ENCODE measurements around the gene RAD52.

RAD52 gene

DNA sequence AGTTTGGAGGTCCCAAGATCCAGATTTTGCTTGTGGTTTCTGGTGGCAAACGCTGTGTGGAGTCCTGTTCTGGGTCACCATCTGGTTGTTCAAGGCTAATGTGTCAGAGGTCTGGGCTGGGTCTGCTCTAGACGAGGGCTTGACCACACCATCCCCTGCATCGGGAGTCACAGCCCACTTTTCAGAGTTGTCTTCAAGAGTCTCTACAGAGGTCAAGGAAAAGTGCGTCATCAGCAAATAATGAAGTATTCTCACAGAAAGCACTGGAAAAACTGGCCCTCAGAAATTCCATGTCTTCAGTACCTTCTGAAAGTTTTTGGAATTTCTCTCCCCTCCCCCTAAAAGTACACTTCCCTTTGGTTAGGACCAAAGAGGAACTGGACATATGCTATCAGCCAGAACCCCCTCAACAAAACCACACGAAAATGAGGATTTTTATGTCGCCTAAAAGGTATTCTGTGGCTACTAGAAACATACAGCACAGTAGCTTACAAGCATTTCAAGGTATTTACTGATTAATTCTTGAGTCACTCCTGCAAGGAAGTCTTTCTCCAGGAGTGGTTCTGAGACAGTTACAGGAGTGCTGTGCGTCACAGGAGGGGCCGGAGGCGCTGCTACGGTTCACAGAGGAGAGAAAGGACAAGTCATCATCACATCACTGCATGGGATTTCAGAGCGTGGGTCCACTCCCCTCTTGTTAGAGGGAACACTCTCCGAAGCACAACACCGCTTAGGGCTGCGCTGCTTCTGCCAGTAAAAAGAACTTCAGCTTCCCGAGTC lies 35.4 kb downstream of the RAD52 start:
- Mint-ChIP-seq H3K9me3 (no peaks in the 10 kb centered on the region), H3K27me3 (ENCODE audit: low read depth) (no peaks in the 10 kb centered on the region), H3K27ac (no peak overlapping the region), H3K36me3 (ENCODE audit: low read depth) (peaks cover 47% of the 10 kb centered on the region), H3K4me1 (ENCODE audit: low read depth) (peaks cover 18% of the 10 kb centered on the region), H3K4me3 (no peak overlapping the region)

- H3K36me3 Mint-ChIP-seq (ENCODE audit: low read depth): peaks cover 46% of the 10 kb centered on the region
These were observed 36.8 kb downstream of the RAD52 start for GRCh38 chr12:912466-913235.

DNA sequence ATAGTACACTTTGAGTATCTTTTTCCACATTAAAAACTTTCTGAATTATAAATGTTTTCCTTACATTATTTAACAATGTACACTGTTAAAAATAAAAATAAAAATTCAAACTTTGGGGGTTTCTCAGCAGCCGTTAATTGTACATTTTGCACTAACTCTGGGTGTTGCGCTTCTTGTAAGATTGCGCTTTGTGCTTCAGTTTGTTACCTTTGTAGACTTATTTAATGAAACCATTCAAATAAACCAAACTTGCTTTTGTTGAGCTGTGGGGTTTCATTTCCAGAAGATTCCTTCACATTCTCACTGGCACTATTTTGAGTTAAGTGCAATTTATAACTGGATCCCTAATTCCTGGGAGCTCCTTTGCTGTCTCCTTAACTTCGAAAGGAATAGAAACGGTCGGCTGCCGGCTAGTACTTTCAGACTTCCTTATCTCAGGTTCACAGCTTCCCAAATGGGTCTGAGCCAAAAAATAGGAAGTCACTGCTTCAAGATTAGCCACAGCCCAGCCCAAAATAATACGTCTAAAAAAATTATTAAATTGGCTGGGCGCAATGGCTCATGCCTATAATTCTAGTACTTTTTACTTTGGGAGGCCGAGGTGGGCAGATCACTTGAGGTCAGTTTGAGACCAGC lies 38.2 kb downstream of the RAD52 start:
- Mint-ChIP-seq H3K9me3 (no peaks in the 10 kb centered on the region), H3K4me3 (no peak overlapping the region), H3K36me3 (ENCODE audit: low read depth) (peaks cover 44% of the 10 kb centered on the region), H3K4me1 (ENCODE audit: low read depth) (peaks cover 15% of the 10 kb centered on the region), H3K27me3 (ENCODE audit: low read depth) (no peaks in the 10 kb centered on the region), H3K27ac (no peak overlapping the region)

More at GRCh38 chr12:912466-913235, 36.8 kb downstream of the RAD52 start:
- no peak overlapping the region for H3K27ac Mint-ChIP-seq
- peaks cover 18% of the 10 kb centered on the region for H3K4me1 Mint-ChIP-seq (ENCODE audit: low read depth)
- no peaks in the 10 kb centered on the region for H3K9me3 Mint-ChIP-seq
- H3K4me3 Mint-ChIP-seq: no peak overlapping the region
- H3K27me3 Mint-ChIP-seq (ENCODE audit: low read depth): no peaks in the 10 kb centered on the region

GRCh38 chr12:910416-910815 lies 39.1 kb downstream of the RAD52 start:
- no peak overlapping the region for H3K27ac Mint-ChIP-seq
- peaks cover 49% of the 10 kb centered on the region for H3K36me3 Mint-ChIP-seq (ENCODE audit: low read depth)
- H3K27me3 Mint-ChIP-seq (ENCODE audit: low read depth): no peaks in the 10 kb centered on the region
- H3K4me3 Mint-ChIP-seq: no peak overlapping the region
- peaks cover 21% of the 10 kb centered on the region for H3K4me1 Mint-ChIP-seq (ENCODE audit: low read depth)
- no peaks in the 10 kb centered on the region for H3K9me3 Mint-ChIP-seq

DNA sequence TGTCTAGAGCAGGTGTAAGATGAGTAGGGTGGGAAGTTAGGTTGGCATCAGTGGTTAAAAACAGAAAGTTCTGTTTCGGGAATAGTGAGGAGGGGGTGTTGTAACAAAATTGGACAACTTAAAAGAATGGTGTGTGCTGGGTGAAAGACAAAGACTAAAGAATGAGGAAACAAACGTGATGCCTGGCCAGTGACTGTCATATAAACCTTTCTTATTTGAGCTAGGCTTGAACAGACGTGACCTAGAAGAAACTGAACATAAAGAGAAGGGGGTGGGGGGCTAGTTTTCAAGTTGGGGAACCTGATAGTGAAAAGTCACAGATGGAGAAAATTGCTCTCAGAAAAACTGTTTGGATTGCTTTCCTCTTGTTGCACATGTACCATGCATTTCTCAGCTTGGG lies 39.6 kb downstream of the RAD52 start:
- H3K4me3 Mint-ChIP-seq: no peak overlapping the region
- H3K4me1 Mint-ChIP-seq (ENCODE audit: low read depth): peaks cover 18% of the 10 kb centered on the region
- no peaks in the 10 kb centered on the region for H3K27me3 Mint-ChIP-seq (ENCODE audit: low read depth)
- no peak overlapping the region for H3K27ac Mint-ChIP-seq
- peaks cover 47% of the 10 kb centered on the region for H3K36me3 Mint-ChIP-seq (ENCODE audit: low read depth)
- no peaks in the 10 kb centered on the region for H3K9me3 Mint-ChIP-seq

DNA sequence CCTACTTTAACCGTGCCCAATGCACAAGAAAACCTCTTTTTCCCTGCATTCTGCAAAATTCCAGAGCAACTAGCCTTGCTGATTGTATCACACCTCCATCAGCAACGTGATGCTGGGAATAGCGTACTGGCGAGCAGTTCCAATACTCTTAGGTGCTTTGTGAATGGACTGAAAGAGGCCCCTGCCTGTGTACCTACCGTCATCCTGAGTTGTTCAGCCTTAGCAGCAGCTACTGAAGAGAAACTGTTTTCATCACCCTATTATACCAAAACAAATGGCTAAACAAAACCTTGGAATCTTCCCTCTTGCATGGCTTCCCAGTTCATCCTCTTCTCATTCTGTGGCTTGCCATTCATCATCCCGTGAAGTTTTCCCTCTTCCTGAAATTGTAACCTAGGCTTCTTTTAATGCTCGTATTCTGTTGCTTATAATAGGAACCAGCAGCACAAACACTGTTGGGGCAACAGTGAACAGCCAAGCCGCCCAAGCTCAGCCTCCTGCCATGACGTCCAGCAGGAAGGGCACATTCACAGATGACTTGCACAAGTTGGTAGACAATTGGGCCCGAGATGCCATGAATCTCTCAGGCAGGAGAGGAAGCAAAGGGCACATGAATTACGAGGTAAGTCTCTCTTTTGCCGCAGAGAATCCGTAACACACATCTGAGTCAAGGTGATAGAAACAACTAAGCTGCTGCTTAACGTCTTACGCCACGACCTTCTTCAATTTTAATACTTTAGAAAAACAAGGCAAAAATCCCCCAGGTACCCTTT lies 41.9 kb downstream of the RAD52 start:
- Mint-ChIP-seq H3K27ac (no peak overlapping the region), H3K4me1 (ENCODE audit: low read depth) (peaks cover 26% of the 10 kb centered on the region), H3K9me3 (no peaks in the 10 kb centered on the region), H3K36me3 (ENCODE audit: low read depth) (peaks cover 54% of the 10 kb centered on the region), H3K4me3 (no peak overlapping the region), H3K27me3 (ENCODE audit: low read depth) (no peaks in the 10 kb centered on the region)

- H3K27me3 Mint-ChIP-seq (ENCODE audit: low read depth): no peaks in the 10 kb centered on the region
- H3K36me3 Mint-ChIP-seq (ENCODE audit: low read depth): peaks cover 61% of the 10 kb centered on the region
These were observed 43.4 kb downstream of the RAD52 start for GRCh38 chr12:906062-906585.

DNA sequence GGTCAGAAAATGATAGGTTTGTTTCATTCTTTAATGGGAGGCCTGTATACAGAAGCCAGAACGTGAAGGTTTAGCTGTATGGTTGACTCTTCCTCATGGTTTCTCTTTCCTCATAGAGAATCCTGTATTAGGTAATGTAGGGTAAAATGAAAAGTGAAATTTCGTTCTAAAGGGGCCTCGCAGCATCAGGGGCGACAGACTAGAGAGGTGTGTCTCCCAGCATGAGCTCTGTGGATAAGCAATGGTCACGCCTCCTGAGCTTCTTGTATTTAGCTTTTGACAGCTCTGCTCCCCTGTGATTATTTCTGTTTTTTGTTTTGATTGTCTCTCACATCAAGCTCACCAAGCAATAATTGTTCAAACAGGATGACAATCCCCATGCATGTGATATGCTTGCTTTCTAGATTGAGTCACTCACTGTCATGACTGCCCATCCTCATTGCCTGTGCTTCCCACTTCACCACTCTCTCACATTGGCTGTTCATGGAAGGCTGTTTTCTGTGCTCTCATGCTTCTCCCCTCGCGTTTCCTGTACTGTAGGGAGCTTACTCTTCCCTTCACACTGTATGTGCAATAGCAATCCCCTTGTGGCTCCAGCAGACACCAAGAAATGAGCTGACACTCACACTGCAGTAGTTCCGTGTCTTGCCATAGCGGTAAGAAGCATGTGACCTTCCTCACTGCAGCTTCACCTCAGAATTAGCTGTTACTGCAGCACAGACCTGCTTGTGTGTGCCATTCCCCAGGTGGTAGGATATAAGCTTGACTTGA lies 44.0 kb downstream of the RAD52 start:
- no peaks in the 10 kb centered on the region for H3K27me3 Mint-ChIP-seq (ENCODE audit: low read depth)
- peaks cover 61% of the 10 kb centered on the region for H3K36me3 Mint-ChIP-seq (ENCODE audit: low read depth)
- H3K4me3 Mint-ChIP-seq: peak overlapping the region; percentile 0

More at GRCh38 chr12:906062-906585, 43.4 kb downstream of the RAD52 start:
- Mint-ChIP-seq H3K9me3 (no peaks in the 10 kb centered on the region), H3K4me3 (peak overlapping the region; percentile 26), H3K27ac (peak overlapping the region; percentile 65), H3K4me1 (ENCODE audit: low read depth) (peaks cover 26% of the 10 kb centered on the region)

GRCh38 chr12:904010-904414 lies 45.5 kb downstream of the RAD52 start:
- Mint-ChIP-seq H3K27ac (no peak overlapping the region), H3K4me1 (ENCODE audit: low read depth) (peaks cover 26% of the 10 kb centered on the region), H3K27me3 (ENCODE audit: low read depth) (no peaks in the 10 kb centered on the region), H3K36me3 (ENCODE audit: low read depth) (peaks cover 61% of the 10 kb centered on the region), H3K9me3 (no peaks in the 10 kb centered on the region), H3K4me3 (no peak overlapping the region)

More for the DNA sequence above, 44.0 kb downstream of the RAD52 start:
- no peaks in the 10 kb centered on the region for H3K9me3 Mint-ChIP-seq
- H3K27ac Mint-ChIP-seq: peak overlapping the region; percentile 65
- H3K4me1 Mint-ChIP-seq (ENCODE audit: low read depth): peaks cover 26% of the 10 kb centered on the region

DNA sequence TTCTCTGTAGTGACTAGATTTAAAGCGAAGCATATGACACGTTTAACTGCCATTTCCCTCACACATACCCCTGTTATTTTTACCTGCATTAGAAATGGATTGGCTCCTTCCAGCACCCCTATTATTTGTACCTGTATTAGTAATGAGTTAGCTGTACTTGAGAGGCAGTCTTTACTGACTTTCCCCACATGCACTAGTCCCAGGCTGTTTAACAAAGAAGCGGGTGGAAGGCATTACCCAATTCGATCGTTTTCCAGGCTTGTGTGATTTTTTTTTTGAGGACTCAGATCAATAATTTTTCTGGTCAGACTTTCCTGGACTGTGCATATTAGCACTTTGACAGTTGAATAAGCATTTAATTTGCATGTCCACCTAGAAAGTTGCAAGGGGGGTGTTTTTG lies 46.4 kb downstream of the RAD52 start:
- Mint-ChIP-seq H3K36me3 (ENCODE audit: low read depth) (peaks cover 57% of the 10 kb centered on the region), H3K9me3 (no peaks in the 10 kb centered on the region), H3K27ac (no peak overlapping the region), H3K27me3 (ENCODE audit: low read depth) (no peaks in the 10 kb centered on the region), H3K4me1 (ENCODE audit: low read depth) (peaks cover 26% of the 10 kb centered on the region), H3K4me3 (no peak overlapping the region)

GRCh38 chr12:902581-902980 lies 46.9 kb downstream of the RAD52 start:
- H3K4me1 Mint-ChIP-seq (ENCODE audit: low read depth): peaks cover 26% of the 10 kb centered on the region
- no peak overlapping the region for H3K27ac Mint-ChIP-seq
- no peaks in the 10 kb centered on the region for H3K9me3 Mint-ChIP-seq
- H3K36me3 Mint-ChIP-seq (ENCODE audit: low read depth): peaks cover 57% of the 10 kb centered on the region
- H3K27me3 Mint-ChIP-seq (ENCODE audit: low read depth): no peaks in the 10 kb centered on the region
- H3K4me3 Mint-ChIP-seq: no peak overlapping the region

- no peaks in the 10 kb centered on the region for H3K9me3 Mint-ChIP-seq
- H3K27ac Mint-ChIP-seq: no peak overlapping the region
- no peak overlapping the region for H3K4me3 Mint-ChIP-seq
- H3K36me3 Mint-ChIP-seq (ENCODE audit: low read depth): peaks cover 43% of the 10 kb centered on the region
- H3K4me1 Mint-ChIP-seq (ENCODE audit: low read depth): no peaks in the 10 kb centered on the region
- no peaks in the 10 kb centered on the region for H3K27me3 Mint-ChIP-seq (ENCODE audit: low read depth)
These were observed 52.1 kb downstream of the RAD52 start for GRCh38 chr12:897386-897785.

DNA sequence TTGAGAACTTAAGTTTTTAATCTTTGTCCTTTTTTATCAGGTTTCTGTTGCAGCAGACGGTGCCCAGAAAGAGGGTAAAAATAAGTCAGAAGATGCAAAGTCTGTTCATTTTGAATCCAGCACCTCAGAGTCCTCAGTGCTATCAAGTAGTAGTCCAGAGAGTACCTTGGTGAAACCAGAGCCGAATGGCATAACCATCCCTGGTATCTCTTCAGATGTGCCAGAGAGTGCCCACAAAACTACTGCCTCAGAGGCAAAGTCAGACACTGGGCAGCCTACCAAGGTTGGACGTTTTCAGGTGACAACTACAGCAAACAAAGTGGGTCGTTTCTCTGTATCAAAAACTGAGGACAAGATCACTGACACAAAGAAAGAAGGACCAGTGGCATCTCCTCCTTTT lies 53.5 kb downstream of the RAD52 start:
- Mint-ChIP-seq H3K4me1 (ENCODE audit: low read depth) (no peaks in the 10 kb centered on the region), H3K27me3 (ENCODE audit: low read depth) (no peaks in the 10 kb centered on the region), H3K27ac (no peak overlapping the region), H3K9me3 (no peaks in the 10 kb centered on the region), H3K36me3 (ENCODE audit: low read depth) (peaks cover 36% of the 10 kb centered on the region), H3K4me3 (no peak overlapping the region)

All from T-helper 1 cell treated with Interleukin-12 subunit alpha and Interleukin-12 subunit beta and Interleukin-4 antibody, amounts not matched to agents 30 μg/mL and 1 μg/mL, for 36 hours (primary cell).